NCI-H2196 treated with DMSO at 0.1 percent for 48 hours (cell line): ENCODE measurements around the gene KLF7.
A peak's percentile ranks its signal among the peaks of the same experiment; 100 is the strongest.
"Not testable (repeated sequence)": the region's sequence is repeated elsewhere in the genome, so short reads cannot be mapped to it uniquely, and the experiment has no call there.

ENCODE experiments used
- DNase-seq: peaks from one replicate; lab custom pipeline; 2025; ENCODE audit not compliant: unreplicated experiment; lab: John Stamatoyannopoulos, UW

Gene KLF7

GRCh38 chr2:207067473-207067872 is 98.3 kb downstream of the KLF7 start:
- DNase-seq: no peak

- no peak for DNase-seq
These were observed 98.8 kb downstream of the KLF7 start for GRCh38 chr2:207066791-207067460.

- no peak for DNase-seq
These were observed 99.6 kb downstream of the KLF7 start for GRCh38 chr2:207066166-207066565.

GRCh38 chr2:207064128-207064690 is 101.5 kb downstream of the KLF7 start:
- DNase-seq: no peak

- DNase-seq: no peak
These were observed 104.6 kb downstream of the KLF7 start for GRCh38 chr2:207061181-207061580.

GRCh38 chr2:207055257-207055656 is 110.5 kb downstream of the KLF7 start:
- DNase-seq: no peak

GRCh38 chr2:207054521-207054920 is 111.2 kb downstream of the KLF7 start:
- DNase-seq: no peak

GRCh38 chr2:207051385-207051965 is 114.3 kb downstream of the KLF7 start:
- no peak for DNase-seq

- no peak for DNase-seq
These were observed 116.6 kb downstream of the KLF7 start for GRCh38 chr2:207049122-207049521.

- DNase-seq: no peak
These were observed 117.3 kb downstream of the KLF7 start for GRCh38 chr2:207048416-207048815.

GRCh38 chr2:207046724-207047123 is 119.0 kb downstream of the KLF7 start:
- DNase-seq: peak; percentile 29

- DNase-seq: no peak
These were observed 120.2 kb downstream of the KLF7 start for GRCh38 chr2:207045531-207045930.

- no peak for DNase-seq
These were observed 121.1 kb downstream of the KLF7 start for GRCh38 chr2:207044379-207045362.

- DNase-seq: no peak
These were observed 122.9 kb downstream of the KLF7 start for GRCh38 chr2:207042841-207043240.

GRCh38 chr2:207041786-207042554 is 123.8 kb downstream of the KLF7 start:
- no peak for DNase-seq

GRCh38 chr2:207041279-207041678 is 124.5 kb downstream of the KLF7 start:
- DNase-seq: no peak

- no peak for DNase-seq
These were observed 125.1 kb downstream of the KLF7 start for GRCh38 chr2:207040696-207041095.

GRCh38 chr2:207039225-207039624 is 126.5 kb downstream of the KLF7 start:
- DNase-seq: no peak

GRCh38 chr2:207038299-207038698 is 127.4 kb downstream of the KLF7 start:
- no peak for DNase-seq

- no peak for DNase-seq
These were observed 127.9 kb downstream of the KLF7 start for GRCh38 chr2:207037896-207038295.

- DNase-seq: not testable (repeated sequence)
These were observed 128.7 kb downstream of the KLF7 start for GRCh38 chr2:207037023-207037422.
